HG03457 (cell line): ENCODE data around the gene SLC6A9.

Experiments used
- ATAC-seq: cut with Tn5 transposase; IDR thresholded peaks from one replicate; pipeline ENCODE4 v1.9.1; 2021; ENCODE audit warnings: moderate number of reproducible peaks; ENCODE audit not compliant: unreplicated experiment

SLC6A9 gene

DNA sequence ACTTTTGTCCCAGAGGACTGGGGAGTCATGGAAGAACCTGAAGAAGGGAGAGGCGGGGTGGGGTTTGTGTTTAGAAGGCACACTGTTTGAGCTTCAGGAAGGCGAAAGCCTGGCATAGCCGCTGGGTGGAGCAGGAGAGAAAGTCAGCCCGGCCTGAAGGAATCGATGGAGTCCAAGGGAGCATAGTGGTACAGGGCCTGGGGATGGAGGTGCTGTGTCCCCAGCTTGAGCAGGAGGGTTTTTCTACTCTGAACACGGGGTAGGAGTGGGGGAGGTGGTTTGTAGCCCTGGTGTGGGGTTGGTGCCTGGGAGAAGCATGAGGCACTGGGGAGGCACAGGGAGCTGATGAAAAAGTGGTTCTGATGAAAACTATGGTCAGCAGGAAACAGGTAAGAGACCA lies 44.5 kb downstream of the SLC6A9 start:
- no peak for ATAC-seq

DNA sequence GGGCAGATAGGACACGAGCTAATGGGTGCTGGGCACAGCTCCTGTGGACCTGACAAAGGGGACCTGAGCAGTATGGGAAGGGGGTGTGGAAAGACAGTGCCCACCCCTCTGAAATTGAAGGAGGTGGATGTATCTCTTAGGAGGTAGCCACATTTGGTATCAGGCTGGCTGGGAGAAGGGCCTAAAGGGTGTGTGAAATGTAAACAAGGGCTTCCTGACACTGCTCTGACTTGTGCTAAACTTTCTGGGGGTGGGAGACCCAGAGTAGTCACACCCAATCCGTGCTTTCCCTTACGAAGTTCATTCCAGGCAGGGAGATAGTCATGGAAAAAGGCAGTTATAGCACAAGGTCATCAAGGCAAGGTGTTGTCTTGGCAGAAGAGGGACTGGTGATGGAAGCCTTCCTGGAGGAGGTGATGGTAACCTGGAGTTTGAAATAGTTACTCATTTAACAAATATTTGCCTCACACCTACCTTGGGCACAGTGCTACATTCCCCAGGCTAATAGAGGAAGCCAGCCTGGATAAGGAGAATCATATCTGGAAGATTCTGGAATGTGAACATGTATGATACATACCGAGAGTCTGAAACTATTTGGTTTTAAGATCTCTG lies 45.2 kb downstream of the SLC6A9 start:
- ATAC-seq = no peak

DNA sequence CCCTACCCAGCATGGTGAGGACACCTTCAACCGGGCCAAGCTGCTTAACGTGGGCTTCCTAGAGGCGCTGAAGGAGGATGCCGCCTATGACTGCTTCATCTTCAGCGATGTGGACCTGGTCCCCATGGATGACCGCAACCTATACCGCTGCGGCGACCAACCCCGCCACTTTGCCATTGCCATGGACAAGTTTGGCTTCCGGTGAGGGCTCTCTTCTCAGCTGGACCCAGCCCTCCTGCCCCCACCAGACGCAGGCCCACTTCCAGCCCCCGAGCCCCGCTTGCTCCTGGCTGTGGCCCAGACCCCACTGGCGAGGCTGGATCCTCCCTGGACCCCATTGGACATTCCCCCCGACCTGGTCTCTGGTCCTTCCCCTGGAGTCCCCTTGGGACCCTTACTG lies 46.4 kb downstream of the SLC6A9 start:
- ATAC-seq = no peak

DNA sequence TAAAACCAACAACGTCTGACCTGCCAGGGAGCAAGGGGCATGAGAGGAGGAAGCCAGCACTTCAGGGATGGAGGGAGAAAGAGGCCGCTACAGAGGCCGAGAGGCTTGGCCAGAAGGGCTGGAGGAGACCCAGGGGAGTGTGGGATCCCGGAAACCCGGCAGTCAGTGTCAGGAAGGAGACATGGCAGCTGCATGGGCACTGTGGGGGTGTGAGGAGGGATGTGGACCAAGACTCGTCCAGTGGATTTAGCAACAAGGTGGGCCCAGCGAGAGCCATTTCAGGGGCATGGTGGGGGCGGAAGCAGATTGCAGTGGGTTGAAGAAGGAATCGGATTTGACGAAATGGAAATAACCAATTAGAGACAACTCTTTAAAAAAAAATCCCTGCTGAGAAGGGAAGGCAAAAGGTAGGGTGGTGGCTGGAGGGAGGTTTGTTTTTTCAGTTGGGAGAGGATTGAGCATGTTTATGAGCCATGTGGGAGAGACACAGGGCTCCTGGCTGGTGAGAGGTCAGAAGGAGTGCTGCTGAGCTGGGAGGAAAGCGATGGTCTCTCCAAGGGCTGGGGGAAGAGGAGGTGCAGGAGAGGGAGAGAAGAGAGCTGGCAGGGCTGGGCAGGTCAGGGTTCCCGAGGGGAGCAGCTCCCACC lies 47.9 kb downstream of the SLC6A9 start:
- no peak for ATAC-seq

DNA sequence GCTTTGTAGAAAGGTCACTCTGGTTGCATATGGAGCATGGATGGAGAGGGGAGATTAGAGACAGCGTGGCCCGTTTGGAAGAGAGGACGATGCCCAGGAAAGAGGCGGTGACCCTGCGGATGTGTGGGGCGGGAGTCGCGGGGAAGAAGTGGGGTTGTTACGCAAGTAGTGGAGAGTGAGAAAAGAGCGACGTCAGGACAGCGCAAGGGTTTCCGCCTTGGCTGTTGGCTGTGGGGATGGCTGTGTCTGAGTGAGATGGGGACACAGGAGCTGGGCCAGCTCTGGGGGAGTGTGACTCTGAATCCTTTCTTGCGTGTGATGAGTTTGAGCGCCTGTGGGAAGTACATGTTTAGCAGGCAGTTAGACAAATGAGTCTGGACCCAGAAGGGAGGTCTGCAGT lies 48.5 kb downstream of the SLC6A9 start:
- no peak for ATAC-seq

DNA sequence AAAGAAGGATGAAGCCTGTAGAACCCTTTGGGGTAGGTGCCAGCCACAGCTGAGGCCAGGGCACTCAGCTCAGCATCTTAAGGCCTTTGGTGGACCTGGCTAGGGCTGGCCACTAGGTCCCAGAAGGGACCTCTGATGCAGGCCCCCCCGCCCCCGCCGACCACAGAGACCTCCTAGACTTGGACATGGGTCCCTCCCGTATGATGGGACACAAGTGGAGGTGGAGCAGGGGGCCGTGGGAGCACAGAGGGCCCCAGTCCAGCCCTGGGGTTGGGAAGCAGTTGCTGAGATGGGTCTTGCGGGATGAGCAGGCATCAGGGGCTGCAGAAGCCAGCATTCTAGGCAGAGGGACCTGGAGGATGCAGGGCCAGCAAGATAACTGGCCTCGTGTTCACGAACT lies 49.0 kb downstream of the SLC6A9 start:
- no peak for ATAC-seq

DNA sequence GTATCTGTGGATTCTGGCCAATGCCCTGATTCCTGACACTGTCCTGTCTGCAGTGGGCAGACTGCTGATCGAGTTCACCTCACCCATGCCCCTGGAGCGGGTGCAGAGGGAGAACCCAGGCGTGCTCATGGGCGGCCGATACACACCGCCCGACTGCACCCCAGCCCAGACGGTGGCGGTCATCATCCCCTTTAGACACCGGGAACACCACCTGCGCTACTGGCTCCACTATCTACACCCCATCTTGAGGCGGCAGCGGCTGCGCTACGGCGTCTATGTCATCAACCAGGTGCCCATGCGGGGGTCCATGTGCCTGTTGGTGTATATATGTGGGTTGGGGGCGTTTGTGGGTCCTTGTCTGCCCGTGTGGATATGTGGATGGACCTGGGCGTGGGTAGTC lies 49.6 kb downstream of the SLC6A9 start:
- no peak for ATAC-seq

DNA sequence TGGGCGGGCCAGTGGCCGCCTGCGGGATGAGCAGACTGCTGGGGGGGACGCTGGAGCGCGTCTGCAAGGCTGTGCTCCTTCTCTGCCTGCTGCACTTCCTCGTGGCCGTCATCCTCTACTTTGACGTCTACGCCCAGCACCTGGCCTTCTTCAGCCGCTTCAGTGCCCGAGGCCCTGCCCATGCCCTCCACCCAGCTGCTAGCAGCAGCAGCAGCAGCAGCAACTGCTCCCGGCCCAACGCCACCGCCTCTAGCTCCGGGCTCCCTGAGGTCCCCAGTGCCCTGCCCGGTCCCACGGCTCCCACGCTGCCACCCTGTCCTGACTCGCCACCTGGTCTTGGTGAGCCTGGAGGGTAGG lies 50.1 kb downstream of the SLC6A9 start:
- ATAC-seq = no peak

DNA sequence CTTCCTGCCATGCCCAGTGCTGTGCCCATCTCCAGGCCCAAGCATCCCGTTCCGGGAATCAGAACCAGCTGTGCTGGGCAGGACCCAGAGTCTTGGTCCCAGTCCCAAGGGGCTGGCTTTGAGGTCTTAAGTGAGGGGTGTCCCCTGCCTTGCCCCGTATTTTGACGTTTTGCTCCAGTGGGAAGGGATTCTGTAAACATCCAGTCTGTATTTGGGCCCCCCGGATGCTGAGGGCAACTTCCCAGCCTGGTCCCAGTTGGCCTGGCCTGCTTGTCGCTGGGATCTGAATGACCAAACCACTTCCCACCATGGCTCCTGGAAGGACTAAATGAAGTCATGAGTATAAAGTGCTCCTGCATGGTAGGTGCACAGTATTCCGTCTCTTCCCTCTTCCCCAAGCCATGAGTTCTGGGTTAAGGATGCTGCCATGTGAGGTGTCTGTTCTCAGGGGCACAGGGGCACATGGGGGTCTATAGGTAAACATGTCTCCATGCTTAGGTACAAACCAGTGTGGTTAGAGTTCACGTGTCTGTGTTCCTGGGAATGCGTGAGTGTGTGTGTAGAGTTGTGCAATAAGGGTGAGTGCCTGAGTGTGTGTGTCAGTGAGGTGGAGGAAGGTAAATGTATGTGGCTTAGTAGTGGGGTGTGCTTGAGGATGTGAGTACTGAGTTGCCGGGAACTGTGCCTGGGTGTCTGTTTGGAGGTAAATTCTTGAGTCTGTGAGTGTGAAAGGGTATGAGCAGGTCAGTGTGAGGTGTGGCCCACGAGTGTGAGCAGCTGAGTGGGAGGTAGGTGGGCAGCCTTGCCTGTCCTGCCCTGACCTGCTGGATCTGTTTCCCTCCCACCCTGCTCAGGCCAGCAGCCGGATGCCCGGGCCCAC lies 50.8 kb downstream of the SLC6A9 start:
- ATAC-seq = no peak

DNA sequence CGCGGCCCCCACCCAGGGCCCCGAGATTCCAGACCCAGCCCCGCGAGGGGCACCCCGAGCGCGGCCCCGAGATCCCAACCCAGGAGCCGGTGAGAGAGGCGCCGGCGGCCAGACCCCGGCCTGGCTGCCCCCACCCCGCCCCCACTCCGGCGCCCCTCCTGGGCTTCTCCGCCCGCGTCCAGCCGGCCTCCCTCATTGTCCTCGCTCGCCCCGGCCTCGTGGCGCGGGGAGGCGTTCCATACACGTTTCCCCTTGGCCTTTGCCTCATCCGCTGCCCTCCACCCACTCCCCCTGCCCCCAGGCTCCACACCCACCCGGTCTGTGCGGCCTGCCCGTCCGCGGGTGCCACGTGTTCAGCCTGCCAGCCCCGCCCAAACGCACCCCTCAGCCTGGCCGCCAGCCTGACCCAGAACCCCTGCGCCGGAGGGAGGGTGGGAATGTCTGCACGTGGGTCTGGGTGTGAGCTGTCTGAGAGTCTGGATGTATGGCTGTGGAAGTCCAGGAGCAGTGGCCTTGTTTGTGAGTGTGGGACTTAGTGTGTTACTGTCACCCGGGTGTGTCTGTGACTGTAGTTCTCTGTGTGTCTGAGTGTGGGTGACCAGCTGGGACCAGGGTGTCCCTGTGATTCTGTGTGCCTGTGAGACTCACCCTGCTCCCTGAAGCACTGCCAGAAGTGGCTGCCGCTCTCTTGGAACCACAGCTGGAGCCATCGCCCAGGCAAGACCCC lies 51.6 kb downstream of the SLC6A9 start:
- ATAC-seq = no peak

DNA sequence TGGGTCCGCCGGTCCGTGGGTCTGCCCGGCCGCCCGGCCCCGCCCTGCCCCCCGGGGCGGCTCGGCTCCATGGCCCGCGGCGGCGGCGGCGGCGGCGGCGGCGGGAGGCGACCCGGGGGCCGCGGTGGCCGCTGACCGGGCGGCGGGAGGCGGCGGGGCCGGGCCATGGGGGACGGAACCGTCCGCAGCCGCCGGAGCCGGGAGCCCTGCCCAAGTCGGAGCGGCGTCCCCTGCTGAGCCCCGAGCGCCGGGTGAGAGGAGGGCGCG lies 52.1 kb downstream of the SLC6A9 start:
- no peak for ATAC-seq

DNA sequence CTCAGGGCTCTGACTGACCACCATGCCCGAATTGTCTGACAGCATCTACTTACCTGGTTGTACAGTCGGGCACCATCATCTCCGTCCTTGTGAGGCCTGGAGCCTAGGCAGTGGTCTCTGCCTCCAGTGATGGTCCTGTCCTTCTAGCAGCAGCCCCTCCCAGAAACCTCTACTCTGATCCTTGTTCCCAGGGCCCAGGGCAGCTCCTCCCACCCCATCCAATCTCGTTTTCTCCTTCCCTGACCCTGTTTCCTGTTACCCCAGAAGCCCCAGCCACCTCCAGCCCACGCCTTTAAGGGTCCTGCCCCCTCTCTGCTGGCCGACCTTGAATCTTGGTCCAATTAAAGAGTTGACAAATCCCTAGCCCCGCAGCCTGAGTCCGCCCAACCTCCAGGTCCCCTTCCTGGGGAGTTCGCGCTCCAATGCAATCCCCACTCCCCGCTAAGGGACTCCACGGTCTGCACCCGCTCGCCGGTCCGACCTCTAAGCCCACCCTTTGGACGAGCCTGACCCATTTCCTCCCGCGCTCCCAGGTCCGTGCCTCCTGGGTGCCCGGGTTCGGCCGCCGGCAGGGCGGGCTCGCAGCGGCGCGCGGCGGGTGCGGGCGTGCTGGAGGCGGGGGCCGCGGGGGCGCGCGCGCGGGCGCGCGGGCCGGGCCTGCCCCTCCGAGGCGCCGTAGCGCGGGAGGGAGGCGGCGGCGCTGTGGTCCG lies 52.6 kb downstream of the SLC6A9 start, which contains the start of gene B4GALT2:
B4GALT2 (plus strand) TSS at position 660 of the 710 bp plus-strand sequence. CDS start 1,951 bp downstream, outside the sequence.
- ATAC-seq = no peak

DNA sequence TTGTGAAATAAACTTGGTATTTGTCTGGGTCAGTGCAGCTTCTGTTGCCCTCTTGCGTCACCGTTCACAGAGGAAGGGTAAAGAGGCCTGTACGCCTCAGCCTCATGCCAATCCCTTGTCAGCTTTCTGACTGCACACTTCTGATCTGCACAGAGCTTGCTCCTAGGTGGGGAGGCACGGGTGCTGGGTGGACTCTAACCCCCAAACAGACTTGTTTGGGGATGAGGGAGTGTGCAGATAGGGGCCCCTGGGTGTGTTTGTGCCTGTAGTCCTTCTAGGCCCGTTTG lies 53.1 kb downstream of the SLC6A9 start:
- no peak for ATAC-seq

DNA sequence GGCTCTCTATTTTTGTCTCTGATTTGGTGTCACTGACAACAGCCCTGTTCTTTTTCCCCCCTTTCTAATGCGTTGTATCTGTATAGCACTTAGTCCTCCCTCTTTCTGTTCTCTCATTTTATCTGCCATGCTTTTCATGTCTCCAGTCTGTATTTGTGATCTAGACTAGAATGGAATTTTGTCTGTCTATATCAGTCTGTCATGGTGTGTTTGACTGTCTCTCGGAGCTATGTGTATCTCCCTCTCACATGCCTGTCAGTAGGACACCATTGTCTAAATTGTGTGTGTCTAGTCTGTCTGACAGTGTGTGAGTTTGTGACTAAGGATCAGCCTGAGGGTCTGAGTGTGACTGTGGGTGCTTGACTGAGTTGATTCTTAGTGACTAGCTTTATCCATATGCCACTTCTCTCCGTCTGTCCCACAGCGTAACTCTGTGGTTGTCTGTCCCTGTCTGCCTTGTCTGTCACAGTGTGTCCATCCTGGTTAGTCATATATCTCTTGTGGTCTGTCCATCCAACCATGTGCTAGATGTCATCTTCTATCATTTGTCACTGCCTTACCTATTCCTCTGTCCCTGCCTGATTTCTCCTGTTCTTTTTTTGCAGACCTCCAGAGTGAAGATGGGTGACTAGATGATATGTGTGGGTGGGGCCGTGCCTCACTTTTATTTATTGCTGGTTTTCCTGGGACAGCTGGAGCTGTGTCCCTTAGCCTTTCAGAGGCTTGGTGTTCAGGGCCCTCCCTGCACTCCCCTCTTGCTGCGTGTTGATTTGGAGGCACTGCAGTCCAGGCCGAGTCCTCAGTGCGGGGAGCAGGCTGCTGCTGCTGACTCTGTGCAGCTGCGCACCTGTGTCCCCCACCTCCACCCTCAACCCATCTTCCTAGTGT lies 53.6 kb downstream of the SLC6A9 start:
- ATAC-seq = no peak

DNA sequence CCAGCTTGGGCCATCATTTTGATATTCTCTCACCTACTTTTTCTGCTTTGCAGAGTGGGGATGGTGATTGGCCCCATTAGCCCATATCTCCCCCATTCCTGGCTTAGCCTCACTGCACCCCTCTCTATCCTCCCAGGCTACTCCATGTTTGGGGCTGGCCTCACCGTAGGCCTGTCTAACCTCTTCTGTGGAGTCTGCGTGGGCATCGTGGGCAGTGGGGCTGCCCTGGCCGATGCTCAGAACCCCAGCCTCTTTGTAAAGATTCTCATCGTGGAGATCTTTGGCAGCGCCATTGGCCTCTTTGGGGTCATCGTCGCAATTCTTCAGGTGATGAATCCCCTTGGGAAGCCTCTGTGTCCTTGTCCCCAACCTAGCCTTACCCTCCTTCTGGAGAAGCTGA lies 54.4 kb downstream of the SLC6A9 start:
- ATAC-seq = no peak

DNA sequence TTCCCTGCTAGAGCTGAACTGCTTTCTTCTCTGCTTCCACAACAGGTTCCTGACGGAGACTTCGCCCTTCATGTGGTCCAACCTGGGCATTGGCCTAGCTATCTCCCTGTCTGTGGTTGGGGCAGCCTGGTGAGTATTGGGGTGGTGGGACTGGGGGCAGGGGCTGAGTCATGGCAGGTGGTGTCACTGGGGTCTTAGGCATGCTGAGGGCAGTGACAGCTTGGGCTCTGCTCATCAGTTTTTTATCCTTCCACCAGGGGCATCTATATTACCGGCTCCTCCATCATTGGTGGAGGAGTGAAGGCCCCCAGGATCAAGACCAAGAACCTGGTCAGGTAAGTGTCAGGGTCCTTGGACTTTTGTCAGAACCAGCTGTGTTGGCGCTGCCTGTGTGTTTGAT lies 55.2 kb downstream of the SLC6A9 start:
- no peak for ATAC-seq

DNA sequence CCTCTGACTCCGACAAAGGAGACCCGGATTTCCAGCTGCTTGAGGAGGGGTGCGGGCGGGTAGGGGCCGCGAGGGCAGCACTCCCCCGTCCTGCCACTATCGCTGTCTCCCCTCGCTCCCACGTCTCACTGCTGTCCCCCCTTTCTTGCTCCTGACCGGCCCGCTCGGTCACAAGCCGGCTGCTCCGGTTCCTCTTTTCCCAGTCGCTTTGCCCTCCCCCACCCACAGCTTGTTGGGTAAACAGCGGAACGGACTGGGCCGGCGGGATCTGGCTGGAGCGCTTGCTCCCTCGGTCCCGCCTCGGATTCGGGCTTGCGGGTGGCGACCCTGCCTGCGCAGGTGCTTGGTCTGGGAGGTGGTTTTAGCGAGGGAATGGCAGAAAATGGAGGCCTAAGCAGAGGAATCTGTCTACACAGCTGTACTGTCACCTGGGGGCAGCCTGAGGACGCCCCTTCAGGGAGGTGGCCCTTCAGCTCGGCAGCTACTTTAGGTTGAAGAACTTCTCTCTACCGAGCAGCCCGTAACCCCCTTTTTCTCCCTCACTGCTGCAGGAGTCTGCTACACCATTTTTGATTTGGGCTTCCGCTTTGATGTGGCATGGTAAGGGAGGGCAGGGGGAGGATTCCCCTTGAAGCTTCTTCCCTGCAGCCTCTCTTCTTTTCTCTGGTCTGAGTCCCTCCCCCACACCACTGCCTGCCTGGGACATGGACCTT lies 55.9 kb downstream of the SLC6A9 start:
- ATAC-seq = no peak

DNA sequence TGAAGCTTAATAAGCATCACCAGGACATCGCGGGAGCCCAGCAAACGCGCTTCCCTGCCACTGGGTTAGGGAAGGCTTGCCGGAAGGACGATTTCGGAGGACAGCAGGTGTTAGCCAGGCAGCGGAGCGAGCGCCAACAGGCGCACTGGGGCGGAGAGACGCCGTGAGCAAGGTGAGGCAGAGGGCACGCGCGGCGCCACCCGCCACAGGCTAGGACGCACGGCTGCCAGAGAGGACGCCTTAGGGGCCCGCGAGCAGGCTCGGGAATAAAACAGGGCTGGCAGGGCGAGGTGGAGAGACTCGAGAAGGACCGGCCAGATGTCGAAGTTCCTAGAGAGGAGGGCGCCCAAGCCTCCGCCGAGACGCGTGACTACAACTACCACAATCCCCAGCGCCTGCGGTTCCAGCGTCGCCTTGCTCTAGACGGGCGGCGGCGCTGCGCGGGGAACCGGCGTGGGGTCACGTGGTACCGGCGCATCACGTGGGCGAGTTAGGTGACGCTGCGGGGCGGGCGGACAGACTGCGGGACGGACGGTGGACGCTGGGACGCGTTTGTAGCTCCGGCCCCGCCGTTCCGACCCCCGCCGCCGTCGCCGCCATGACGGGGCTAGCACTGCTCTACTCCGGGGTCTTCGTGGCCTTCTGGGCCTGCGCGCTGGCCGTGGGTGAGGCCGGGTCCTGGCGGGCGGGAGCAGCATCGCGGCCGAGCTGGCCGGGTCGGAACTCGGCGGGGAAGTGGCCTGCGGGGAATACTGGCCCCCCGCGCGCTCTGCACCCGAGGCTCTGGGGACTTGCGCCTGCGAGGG lies 56.6 kb downstream of the SLC6A9 start, which contains the start of gene ATP6V0B:
ATP6V0B (plus strand) TSS at position 518 of the 806 bp plus-strand sequence; CDS start at position 599, 81 bp downstream.
- ATAC-seq = peak; percentile 58

DNA sequence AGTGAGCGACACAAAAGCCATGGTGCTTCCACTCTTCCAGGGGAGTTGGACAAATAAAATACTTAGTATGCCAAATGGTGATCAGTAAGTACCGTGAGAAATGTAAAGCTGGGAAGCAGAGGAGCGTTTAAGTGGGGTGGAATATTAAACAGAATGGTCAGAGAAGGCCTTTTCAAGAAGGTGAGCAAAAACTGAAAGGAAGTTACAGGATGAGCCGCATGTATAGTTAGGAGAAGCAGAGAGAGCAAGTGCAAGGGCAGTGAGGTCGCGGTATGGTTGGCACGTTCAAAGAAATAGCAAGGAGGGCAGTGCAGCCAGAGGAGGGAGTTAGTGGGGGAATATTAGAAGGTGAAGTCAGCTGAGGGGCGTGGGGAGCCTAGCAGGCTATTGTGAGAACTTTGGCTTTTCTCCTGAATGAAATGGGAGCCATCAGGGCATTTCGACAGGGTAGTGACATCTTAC lies 57.2 kb downstream of the SLC6A9 start:
- no peak for ATAC-seq
